H1 (cell line): ENCODE results near the gene EGLN2. TPM values are rescaled to one million over a fixed set of nuclear protein-coding genes. Genes with fewer than 3 reads are reported as not detected.

Experiments
- CTCF ChIA-PET: fragments of 300-600 bp; sonication (Branson Sonifier 250); formaldehyde crosslinking; loops from one replicate; lab custom pipeline; 2021; ENCODE audit not compliant: partially characterized antibody; lab: Charles Lee
- POLR2A ChIA-PET: fragments of 300-600 bp; sonication (Branson Sonifier 250); formaldehyde crosslinking; loops from one replicate; lab custom pipeline; 2021; ENCODE audit warnings: inconsistent platforms; ENCODE audit not compliant: partially characterized antibody; lab: Charles Lee
- DNase-seq, 2 experiments: peaks; one replicate each; pipeline versions ENCODE4 v3.0.0 to v3.0.0-alpha.2; 2010 to 2022; ENCODE audit warnings: low spot score in 2 of 2, low read depth in 1 of 2, mixed read lengths in 1 of 2
- FAIRE-seq: peaks from 2 replicates; lab custom pipeline; 2011; peaks lifted over from hg19 to GRCh38; lab: Jason Lieb, UNC
- H2AFZ ChIP-seq: 2 replicates; pipeline ENCODE4 v1.8.1; 2012; ENCODE audit warnings: low read length, inconsistent platforms
- H2AK5ac ChIP-seq: 2 replicates; pipeline ENCODE4 v1.6.1; 2013; ENCODE audit warnings: low read depth, low read length
- H2BK120ac ChIP-seq: replicated peaks from 2 replicates; pipeline ENCODE3; 2013; ENCODE audit warnings: low read depth, low read length, inconsistent platforms
- H2BK12ac ChIP-seq: 2 replicates; pipeline ENCODE4 v1.6.1; 2013; ENCODE audit warnings: low read depth, low read length
- H2BK15ac ChIP-seq: 2 replicates; pipeline ENCODE4 v1.6.1; 2013; ENCODE audit warnings: low read length
- H2BK20ac ChIP-seq: 2 replicates; pipeline ENCODE4 v1.6.1; 2013; ENCODE audit warnings: low read length
- H2BK5ac ChIP-seq: 2 replicates; pipeline ENCODE4 v1.6.1; 2013; ENCODE audit warnings: low read depth, low read length
- H3K14ac ChIP-seq: 2 replicates; pipeline ENCODE4 v1.6.1; 2013; ENCODE audit warnings: inconsistent platforms; ENCODE audit not compliant: insufficient read length
- H3K18ac ChIP-seq: 2 replicates; pipeline ENCODE4 v1.6.1; 2013; ENCODE audit warnings: low read length; ENCODE audit errors: extremely low read depth
- H3K23ac ChIP-seq: 2 replicates; pipeline ENCODE4 v1.6.1; 2013; ENCODE audit warnings: inconsistent platforms; ENCODE audit not compliant: insufficient read length
- H3K23me2 ChIP-seq: 2 replicates; pipeline ENCODE4 v1.6.1; 2013; ENCODE audit warnings: low read depth, low read length
- H3K27ac ChIP-seq: 2 replicates; pipeline ENCODE4 v1.6.1; 2011; ENCODE audit warnings: low read depth, low read length, inconsistent platforms
- H3K27me3 ChIP-seq, 4 experiments: replicated peaks in 1 of 4; 1 replicate in 1 of 4; 2 replicates in 3 of 4; pipeline versions ENCODE4 v1.6.1 to v1.8.1; 2011 to 2013; ENCODE audit warnings: low read length in 3 of 4, mild to moderate bottlenecking in 3 of 4, inconsistent platforms in 2 of 4, mixed read lengths in 2 of 4, moderate library complexity in 1 of 4; ENCODE audit not compliant: control insufficient read depth in 3 of 4, insufficient read depth in 3 of 4; ENCODE audit errors: extremely low read depth in 1 of 4
- H3K36me3 ChIP-seq, 4 experiments: 2 replicates each; pipeline versions ENCODE4 v1.6.1 to v1.8.1; 2011 to 2013; ENCODE audit warnings: mild to moderate bottlenecking in 4 of 4, low read length in 3 of 4, moderate library complexity in 2 of 4, control low read depth in 1 of 4, inconsistent platforms in 1 of 4; ENCODE audit not compliant: insufficient read depth in 4 of 4, control insufficient read depth in 2 of 4
- H3K4ac ChIP-seq: replicated peaks from 2 replicates; pipeline ENCODE3; 2013; ENCODE audit warnings: low read length, low read depth, mixed read lengths, inconsistent platforms; ENCODE audit not compliant: insufficient read length
- H3K4me1 ChIP-seq, 4 experiments: replicated peaks in 1 of 4; 1 replicate in 1 of 4; 2 replicates in 3 of 4; pipeline versions ENCODE4 v1.6.1 to v1.8.1; 2011 to 2013; ENCODE audit warnings: low read length in 3 of 4, inconsistent platforms in 2 of 4, mixed read lengths in 1 of 4; ENCODE audit not compliant: insufficient read depth in 4 of 4, control insufficient read depth in 3 of 4
- H3K4me2 ChIP-seq, 2 experiments: 2 replicates each; pipeline versions ENCODE4 v1.6.1 to v1.8.1; 2011 to 2013; ENCODE audit warnings: low read depth in 2 of 2, low read length in 2 of 2, control low read depth in 1 of 2, inconsistent platforms in 1 of 2, mild to moderate bottlenecking in 1 of 2; ENCODE audit not compliant: insufficient read depth in 1 of 2
- H3K4me3 ChIP-seq, 4 experiments: fragments of 200-600, 300-600 bp in 1 of 4; sonication (generic), shearing (Covaris generic), sonication (Bioruptor Twin) in 1 of 4; 2 replicates each; pipeline versions ENCODE4 v1.5.1 to v1.8.1; 2011 to 2016; ENCODE audit warnings: low read length in 4 of 4, low read depth in 3 of 4, control low read depth in 2 of 4, inconsistent platforms in 2 of 4, mild to moderate bottlenecking in 2 of 4, mixed read lengths in 1 of 4, moderate library complexity in 1 of 4; ENCODE audit not compliant: insufficient read depth in 2 of 4; ENCODE audit errors: extremely low read depth in 1 of 4
- H3K56ac ChIP-seq: replicated peaks from 2 replicates; pipeline ENCODE3; 2013; ENCODE audit warnings: low read depth, mild to moderate bottlenecking, mixed read lengths, low read length, inconsistent platforms; ENCODE audit not compliant: insufficient read length
- H3K79me1 ChIP-seq: 2 replicates; pipeline ENCODE4 v1.6.1; 2013; ENCODE audit warnings: low read depth, low read length, control low read depth
- H3K79me2 ChIP-seq, 2 experiments: 2 replicates each; pipeline versions ENCODE4 v1.6.1 to v1.8.1; 2012 to 2013; ENCODE audit warnings: low read length in 2 of 2, mild to moderate bottlenecking in 2 of 2, inconsistent platforms in 1 of 2; ENCODE audit not compliant: insufficient read depth in 2 of 2, control insufficient read depth in 1 of 2
- H3K9ac ChIP-seq, 4 experiments: replicated peaks in 1 of 4; 1 replicate in 1 of 4; 2 replicates in 3 of 4; pipeline versions ENCODE4 v1.6.1 to v1.8.1; 2011 to 2013; ENCODE audit warnings: low read depth in 3 of 4, low read length in 3 of 4, control low read depth in 2 of 4, mild to moderate bottlenecking in 2 of 4, moderate library complexity in 2 of 4, inconsistent platforms in 1 of 4; ENCODE audit errors: extremely low read depth in 1 of 4
- H3K9me3 ChIP-seq, 2 experiments: 2 replicates each; pipeline versions ENCODE4 v1.6.1 to v1.8.1; 2012 to 2013; ENCODE audit warnings: mild to moderate bottlenecking in 2 of 2, moderate library complexity in 2 of 2, control low read depth in 1 of 2, inconsistent platforms in 1 of 2, low read depth in 1 of 2, low read length in 1 of 2, mixed read lengths in 1 of 2; ENCODE audit not compliant: insufficient read depth in 2 of 2
- H4K20me1 ChIP-seq, 2 experiments: replicated peaks in 1 of 2; 2 replicates each; pipeline versions ENCODE3 to v1.8.1; 2011 to 2013; ENCODE audit warnings: inconsistent platforms in 2 of 2, low read length in 2 of 2, mild to moderate bottlenecking in 1 of 2; ENCODE audit not compliant: insufficient read depth in 2 of 2, control insufficient read depth in 1 of 2
- H4K5ac ChIP-seq: 2 replicates; pipeline ENCODE4 v1.6.1; 2013; ENCODE audit warnings: low read length, low read depth, mixed read lengths, inconsistent platforms; ENCODE audit not compliant: insufficient read length
- H4K8ac ChIP-seq: 2 replicates; pipeline ENCODE4 v1.8.0; 2013; ENCODE audit warnings: mild to moderate bottlenecking, moderate library complexity, low read length, inconsistent platforms; ENCODE audit not compliant: insufficient read depth; ENCODE audit errors: extremely low read depth
- H4K91ac ChIP-seq: replicated peaks from 2 replicates; pipeline ENCODE3; 2013; ENCODE audit warnings: low read length, mixed read lengths, inconsistent platforms; ENCODE audit not compliant: insufficient read length
- ATF2 ChIP-seq: IDR thresholded peaks from 2 replicates; pipeline ENCODE4 v1.6.1; 2012; ENCODE audit warnings: low read length, inconsistent platforms
- JUND ChIP-seq: IDR thresholded peaks from 2 replicates; pipeline ENCODE4 v1.6.1; 2011; ENCODE audit warnings: mild to moderate bottlenecking, improper control_type of control experiment, low read length
- POLR2A ChIP-seq, 2 experiments: IDR thresholded peaks; 1 replicate in 1 of 2; 2 replicates in 1 of 2; pipeline ENCODE4 v1.6.1; 2011; ENCODE audit warnings: low read depth in 2 of 2, low read length in 2 of 2, mild to moderate bottlenecking in 2 of 2; ENCODE audit errors: control extremely low read depth in 1 of 2
- POLR2AphosphoS5 ChIP-seq: IDR thresholded peaks from 2 replicates; pipeline ENCODE4 v1.6.1; 2011; ENCODE audit warnings: low read depth, low read length
- WGBS, 2 experiments: shearing (Covaris generic) in 1 of 2; methylation state at CpG; one replicate each; pipeline versions ENCODE4 v1.1.6 to v1.1.7; 2013 to 2015; ENCODE audit warnings: low lambda C conversion rate in 2 of 2, mixed read lengths in 2 of 2, inconsistent platforms in 1 of 2, low coverage in 1 of 2, missing lambda C conversion rate in 1 of 2; ENCODE audit not compliant: insufficient replicate concordance in 2 of 2, insufficient coverage in 1 of 2, insufficient read length in 1 of 2; ENCODE audit errors: extremely low coverage in 1 of 2, missing lambda C conversion rate in 1 of 2; 5-methylcytosine and 5-hydroxymethylcytosine counted together
- polyA plus RNA-seq, 7 experiments: library from polyadenylated mRNA; depleted of rRNA in 3 of 7; stranded (reverse) in 5 of 7; unstranded in 2 of 7; fragments of >200 nt in 5 of 7; fragments of 200-250 nt in 2 of 7; gene quantifications; 1 replicate in 5 of 7; 2 replicates in 1 of 7; 4 replicates in 1 of 7; pipeline versions ENCODE4 v1.2.1 to v1.2.3, GENCODE V29; 2011 to 2013; ENCODE audit warnings: missing spikeins in 2 of 7, mixed read lengths in 2 of 7
- total RNA-seq: library from RNA; stranded (reverse); fragmentation: NEBNext Ultra II Directional; extraction: Animal tissue kit (Norgen Biotek cat#: 25700); gene quantifications from 2 replicates; pipeline ENCODE4 v1.2.1, GENCODE V29; 2021

Gene EGLN2
- total and polyA plus RNA-seq, 2 of the 8 experiments (the other 6 are each of a cell fraction or from before 2014, with no cell fraction given), result 86.9 to 103 TPM

DNA sequence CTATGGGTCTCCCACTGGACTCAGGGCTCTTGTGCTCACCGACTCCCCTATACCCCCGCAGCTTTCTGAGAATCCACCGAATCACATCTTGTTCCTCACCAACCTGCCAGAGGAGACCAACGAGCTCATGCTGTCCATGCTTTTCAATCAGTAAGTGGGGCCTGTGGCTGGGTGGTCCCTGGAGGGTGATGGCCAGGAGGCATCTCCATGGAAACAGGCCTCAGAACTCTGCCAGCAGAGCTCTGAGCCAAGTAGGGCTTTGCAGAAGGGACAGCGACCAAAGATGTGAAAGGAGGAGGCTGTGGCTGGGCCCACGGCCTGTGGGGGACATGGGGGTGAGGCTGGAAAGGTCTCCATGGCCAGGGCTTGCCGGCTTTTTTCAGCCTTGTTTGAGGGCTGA is 35.5 kb upstream of the EGLN2 start:
- Histone ChIP-seq H4K8ac (no peak overlapping the region), H3K79me2 (peaks cover 0 to 4% of the 10 kb centered on the region in 2 experiments; a peak in 2 of 4 replicates), H3K18ac (no peak overlapping the region), H4K5ac (no peak overlapping the region), H2BK20ac (no peak overlapping the region), H2BK12ac (no peak overlapping the region), H3K27me3 (no peaks in the 10 kb centered on the region), H2BK5ac (no peak overlapping the region), H3K27ac (no peak overlapping the region), H3K9ac (no peak overlapping the region), H2BK120ac (no peak overlapping the region), H2AK5ac (no peak overlapping the region), H3K4ac (no peak overlapping the region), H3K9me3 (no peaks in the 10 kb centered on the region), H2BK15ac (no peak overlapping the region), H3K23me2 (no peaks in the 10 kb centered on the region; the same call in 1 of the 2 replicates), H4K91ac (no peak overlapping the region), H3K4me3 (no peak overlapping the region), H3K4me2 (no peak overlapping the region), H3K56ac (no peak overlapping the region), H3K14ac (no peak overlapping the region), H3K4me1 (no peaks in the 10 kb centered on the region), H4K20me1 (peaks cover 14 to 24% of the 10 kb centered on the region in 2 experiments), H3K23ac (no peak overlapping the region), H2AFZ (no peak overlapping the region), H3K36me3 (peaks cover 53 to 82% (median 66%) of the 10 kb centered on the region in 4 experiments), H3K79me1 (peaks cover 2% of the 10 kb centered on the region; the same call in 1 of the 2 replicates)
- POLR2A ChIA-PET, result interaction anchor here (0.7 to 17.9 kb wide), 8 partner anchors 8 to 40 kb away, joined by 3 to 399 read pairs (median 4); partner anchors contain the start of genes ACTMAP, RAB4B and SNRPA
- TF ChIP-seq POLR2AphosphoS5, result no peak
- TF ChIP-seq POLR2A (IDR thresholded peaks at IDR 0.05; ENCODE audit: control extremely low read depth in 1 of 2, low read depth in 2 of 2, low read length in 2 of 2), result no peak
- no peak for TF ChIP-seq ATF2
- no peak for TF ChIP-seq JUND
- CTCF ChIA-PET, result interaction anchor here (0.7 to 1.4 kb wide), 4 partner anchors 10 to 42 kb away, joined by 3 to 6 read pairs (median 4); no protein-coding TSS in a partner anchor
- 91% methylated on average over 7 of the region's 7 CpGs; no CpG with 5 or more reads in 1 of the 2 experiments for WGBS, 2 experiments
- DNase-seq (no peak), FAIRE-seq (no peak)
